Measurements from ENCODE around the gene CASQ2.

CASQ2 gene

DNA sequence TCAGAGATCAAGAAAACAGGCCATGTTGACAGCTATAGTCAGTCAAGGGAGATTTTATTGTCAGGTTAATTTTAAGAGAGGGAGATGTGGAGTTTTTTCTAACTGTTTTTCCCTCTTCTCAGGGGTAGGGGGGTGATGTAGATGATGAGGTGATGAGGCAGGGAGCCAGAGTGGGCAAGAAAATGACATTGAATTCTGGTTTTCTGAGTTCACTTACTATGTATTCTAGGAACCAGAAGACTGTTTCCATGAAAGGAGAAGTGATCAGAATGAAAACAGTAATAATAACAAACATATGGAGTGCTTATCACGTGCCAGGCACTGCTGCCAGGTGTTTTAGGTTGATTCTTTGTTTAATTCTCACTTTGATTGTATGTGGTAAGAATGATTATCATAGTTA, 40.2 kb downstream of the CASQ2 start:
- DNase-seq (ENCODE audit: low read depth) = no peak

DNA sequence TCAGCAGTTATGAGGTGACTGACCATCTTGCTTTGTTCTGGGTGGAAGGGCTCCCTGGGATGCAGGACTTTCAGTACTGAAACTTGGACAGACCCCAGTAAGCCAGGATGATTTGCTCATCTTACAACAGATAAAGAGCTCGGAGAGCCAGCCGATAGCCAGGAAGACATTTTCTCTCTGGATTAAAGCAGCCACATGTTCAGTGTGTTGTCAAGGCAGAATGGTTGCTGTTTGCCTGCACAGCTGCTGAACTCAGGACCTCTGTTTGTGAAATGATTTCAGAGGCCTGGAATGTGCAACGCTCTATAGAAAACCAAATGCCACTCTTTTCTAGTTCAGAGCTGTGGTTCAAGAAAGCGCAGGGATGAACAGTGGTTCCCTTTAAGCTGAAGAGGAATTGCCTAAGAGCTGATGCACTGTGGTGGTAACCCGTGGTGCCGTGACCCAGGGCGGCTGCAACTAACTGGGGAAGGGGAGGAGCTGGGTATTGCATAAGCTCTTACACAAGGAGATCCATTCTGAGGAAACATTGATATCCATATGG, 40.7 kb downstream of the CASQ2 start:
- no peak for DNase-seq (ENCODE audit: low read depth)

- no peak for DNase-seq (ENCODE audit: low read depth)
Measured at GRCh38 chr1:115726570-115726969, 41.9 kb downstream of the CASQ2 start.

GRCh38 chr1:115726161-115726560, 42.4 kb downstream of the CASQ2 start:
- DNase-seq (ENCODE audit: low read depth) = no peak

GRCh38 chr1:115725600-115725999, 42.9 kb downstream of the CASQ2 start:
- no peak for DNase-seq (ENCODE audit: low read depth)

- no peak for DNase-seq (ENCODE audit: low read depth)
Measured at GRCh38 chr1:115723756-115724155, 44.8 kb downstream of the CASQ2 start.

DNA sequence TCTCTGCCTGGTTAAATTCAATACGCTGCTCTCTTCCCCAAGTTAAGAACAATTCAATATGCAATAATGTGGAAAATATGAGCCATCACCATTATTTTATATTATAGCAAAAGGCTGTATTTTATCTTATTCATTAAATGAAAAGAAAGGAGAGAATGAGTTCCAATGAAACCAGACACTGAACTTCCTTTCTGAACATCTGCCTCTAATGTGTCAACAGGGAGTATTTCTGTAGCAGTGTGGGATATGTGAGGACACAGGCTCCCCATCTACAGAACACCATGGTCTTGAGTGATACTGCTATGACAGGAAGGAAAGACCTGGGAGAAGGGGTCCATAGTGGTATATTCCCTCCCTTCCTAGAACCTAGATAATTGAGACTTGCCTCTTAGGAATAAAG, 46.3 kb downstream of the CASQ2 start:
- DNase-seq (ENCODE audit: low read depth) = no peak

DNA sequence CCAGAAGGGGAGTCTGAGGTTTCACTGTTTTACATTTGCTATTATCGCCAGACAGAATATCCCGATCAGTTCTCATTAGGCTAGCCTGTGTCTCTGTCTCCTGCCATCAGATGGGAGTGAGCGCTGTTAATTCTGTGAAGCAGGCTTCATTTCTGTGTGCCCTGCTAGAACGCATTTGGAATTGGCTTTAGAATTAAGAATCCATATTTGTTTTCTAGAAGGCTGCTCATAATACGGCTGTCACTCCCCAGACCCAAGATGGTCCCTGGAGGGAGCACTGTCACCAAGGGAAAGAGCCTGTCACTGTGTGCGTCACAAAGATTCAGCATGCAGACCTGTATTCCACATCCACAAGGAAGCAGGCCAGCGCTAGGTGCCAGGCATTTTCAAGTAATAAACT, 49.2 kb downstream of the CASQ2 start:
- no peak for DNase-seq (ENCODE audit: low read depth)

GRCh38 chr1:115718011-115718754, 50.3 kb downstream of the CASQ2 start:
- no peak for DNase-seq (ENCODE audit: low read depth)

DNA sequence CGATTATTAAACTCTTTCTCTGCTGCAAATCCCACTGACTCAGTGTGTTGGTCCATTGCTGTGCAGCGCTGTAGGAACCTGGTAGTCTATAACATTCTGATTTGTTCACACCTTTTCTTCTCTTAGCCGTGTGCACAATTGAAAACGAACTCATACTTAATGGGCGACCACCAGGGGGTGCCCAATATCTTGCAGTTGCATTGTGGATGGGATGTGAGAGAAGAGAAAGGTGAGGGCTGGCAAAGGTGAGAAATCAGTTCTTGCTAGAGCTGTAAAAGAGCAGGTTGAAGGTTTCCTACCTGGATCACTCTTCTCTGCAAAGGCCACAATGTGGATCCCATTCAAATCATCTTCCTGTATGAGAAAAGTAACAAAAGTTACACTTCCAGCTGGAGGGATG, 51.0 kb downstream of the CASQ2 start:
- no peak for DNase-seq (ENCODE audit: low read depth)

DNA sequence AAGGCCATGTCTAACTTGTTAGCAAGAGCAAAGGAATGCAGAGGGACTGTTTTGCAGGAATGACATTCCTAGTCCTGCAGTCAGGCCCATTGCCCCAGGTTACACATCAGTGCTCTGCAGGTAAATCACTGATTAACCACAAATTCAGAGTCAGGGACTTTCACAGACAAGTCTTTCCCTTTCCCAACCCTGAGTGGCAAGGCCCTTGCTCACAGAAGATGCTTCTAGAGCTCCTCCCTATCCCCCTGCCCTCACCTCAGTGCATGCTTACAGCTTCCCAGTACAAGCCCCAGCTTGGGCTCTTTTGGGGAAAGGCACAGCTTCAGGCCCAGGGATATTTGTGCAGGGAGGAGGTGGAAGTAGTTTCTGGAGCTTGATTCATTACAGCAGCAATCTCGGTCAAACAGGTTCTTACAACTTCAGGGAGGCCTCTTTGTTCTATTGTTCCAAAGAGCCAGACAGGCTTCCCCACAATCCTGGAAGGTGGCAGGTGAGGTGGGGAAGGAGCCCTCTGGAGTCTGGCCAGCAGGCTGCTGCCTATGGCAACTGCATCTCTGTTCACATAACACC, 53.9 kb downstream of the CASQ2 start:
- DNase-seq (ENCODE audit: low read depth) = no peak

- DNase-seq (ENCODE audit: low read depth) = no peak
Measured at GRCh38 chr1:115713906-115714305, 54.6 kb downstream of the CASQ2 start.

DNA sequence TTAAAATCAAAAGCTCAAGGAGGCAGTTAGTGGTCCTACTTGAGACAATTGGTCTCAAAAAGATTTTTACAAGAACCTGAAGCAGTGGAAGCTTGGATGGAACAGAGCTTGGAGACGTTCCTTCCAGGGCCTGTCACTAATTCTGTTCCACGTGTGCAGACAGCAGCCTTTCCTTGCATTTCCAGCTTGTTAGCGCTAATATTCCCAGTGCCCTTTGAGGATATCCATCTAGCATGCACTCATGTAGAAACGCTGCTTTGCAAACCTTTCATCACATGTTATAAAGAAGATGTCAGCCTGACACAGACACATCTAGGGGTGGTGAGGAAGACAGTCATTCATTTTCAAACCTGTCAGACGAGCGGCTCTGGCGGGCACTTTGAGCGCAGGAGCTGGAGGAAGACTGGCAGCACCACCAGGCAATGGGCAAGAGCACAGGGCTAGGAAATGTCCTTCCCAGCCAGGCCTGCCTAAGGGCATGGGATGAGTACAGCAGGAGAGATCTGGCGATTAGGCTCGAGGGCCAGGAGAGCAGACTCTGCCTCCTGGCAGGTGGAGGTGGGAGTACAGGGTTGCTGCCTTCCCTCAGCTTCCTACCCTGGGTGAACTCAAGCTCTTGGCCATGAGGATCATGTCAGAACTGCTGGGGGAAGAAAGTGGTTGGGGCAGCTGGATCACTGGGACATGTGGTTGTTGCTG, 55.5 kb downstream of the CASQ2 start:
- DNase-seq (ENCODE audit: low read depth) = no peak

GRCh38 chr1:115710859-115711624, 57.5 kb downstream of the CASQ2 start:
- no peak for DNase-seq (ENCODE audit: low read depth)

DNA sequence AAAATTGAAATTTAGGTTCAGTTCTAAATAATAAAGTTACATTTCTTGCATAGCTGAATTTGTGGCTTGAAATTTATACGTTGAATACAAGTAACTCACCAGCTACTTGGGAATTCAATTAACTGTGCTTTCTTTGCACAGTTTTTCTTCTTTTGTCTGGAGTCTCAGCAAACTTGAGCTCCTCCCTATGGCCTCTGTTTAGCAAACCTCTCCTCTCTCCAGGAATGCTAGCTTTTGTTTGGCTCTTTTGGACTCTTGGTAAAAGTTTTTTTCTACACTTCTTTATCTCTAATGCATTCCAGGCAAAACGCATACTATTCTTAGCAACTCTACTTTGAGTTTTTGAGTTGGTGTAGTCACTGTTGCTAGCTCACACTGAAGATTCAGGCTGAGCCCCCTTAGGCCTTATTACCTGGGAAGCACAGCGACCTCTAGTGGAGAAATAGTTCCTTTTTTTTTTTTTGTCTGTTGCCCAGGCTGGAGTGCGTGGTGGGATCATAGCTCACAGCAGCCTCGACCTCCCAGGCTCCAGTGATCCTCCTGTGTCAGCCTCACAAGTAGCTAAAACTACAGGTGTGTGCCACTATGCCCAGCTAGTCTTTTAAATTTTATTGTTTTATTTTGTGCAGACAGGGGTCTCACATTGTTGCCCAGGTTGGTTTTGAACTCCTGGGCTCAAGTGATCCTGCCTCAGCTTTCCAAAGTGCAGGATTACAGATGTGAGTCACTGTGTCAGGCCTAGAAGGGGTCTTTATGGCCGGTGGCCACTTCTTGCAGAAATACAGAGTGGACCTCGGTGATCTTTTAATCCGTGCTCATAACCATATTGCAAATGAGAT, 61.7 kb downstream of the CASQ2 start:
- no peak for DNase-seq (ENCODE audit: low read depth)

GRCh38 chr1:115705963-115706362, 62.6 kb downstream of the CASQ2 start:
- DNase-seq (ENCODE audit: low read depth) = no peak

GRCh38 chr1:115705085-115705951, 63.2 kb downstream of the CASQ2 start:
- DNase-seq (ENCODE audit: low read depth) = no peak

DNA sequence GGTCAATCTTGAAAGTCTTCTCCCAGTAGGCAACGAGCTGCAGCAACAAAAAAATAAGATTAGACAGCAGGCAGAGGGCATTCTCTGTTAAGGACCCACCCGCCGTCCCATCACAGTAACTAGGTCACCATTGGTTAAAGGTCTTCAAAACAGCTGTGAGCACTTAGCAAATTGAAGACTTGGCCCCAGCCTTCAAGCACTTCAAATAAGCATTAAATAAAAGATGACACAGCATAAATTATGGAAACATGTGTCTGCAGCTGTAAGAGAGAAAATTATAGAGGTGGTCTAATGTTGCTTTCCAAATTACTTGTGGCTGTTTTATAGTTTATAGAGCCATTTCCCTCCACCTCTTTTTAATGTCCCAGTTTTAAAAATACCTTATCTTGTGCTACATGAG, 65.6 kb downstream of the CASQ2 start:
- DNase-seq (ENCODE audit: low read depth) = no peak

DNA sequence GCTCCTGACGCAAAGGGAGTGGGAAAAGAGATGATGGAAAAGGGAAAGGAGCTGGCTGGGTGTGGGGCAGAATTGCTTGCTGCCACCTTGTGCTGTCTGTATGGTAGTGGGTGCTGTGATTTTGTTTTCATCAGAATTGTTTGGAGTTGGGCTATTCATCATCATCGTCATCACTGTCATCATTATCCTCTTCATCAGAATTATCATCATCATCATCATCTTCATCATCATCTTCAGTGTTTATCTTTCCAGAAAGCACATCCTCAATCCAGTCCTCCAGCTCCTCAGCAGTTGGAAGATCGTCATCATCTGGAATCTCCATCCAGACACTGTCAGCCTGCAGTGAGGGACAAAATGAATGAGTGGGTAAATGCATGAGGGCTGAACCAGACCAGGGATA, 67.4 kb downstream of the CASQ2 start:
- no peak for DNase-seq (ENCODE audit: low read depth)

DNA sequence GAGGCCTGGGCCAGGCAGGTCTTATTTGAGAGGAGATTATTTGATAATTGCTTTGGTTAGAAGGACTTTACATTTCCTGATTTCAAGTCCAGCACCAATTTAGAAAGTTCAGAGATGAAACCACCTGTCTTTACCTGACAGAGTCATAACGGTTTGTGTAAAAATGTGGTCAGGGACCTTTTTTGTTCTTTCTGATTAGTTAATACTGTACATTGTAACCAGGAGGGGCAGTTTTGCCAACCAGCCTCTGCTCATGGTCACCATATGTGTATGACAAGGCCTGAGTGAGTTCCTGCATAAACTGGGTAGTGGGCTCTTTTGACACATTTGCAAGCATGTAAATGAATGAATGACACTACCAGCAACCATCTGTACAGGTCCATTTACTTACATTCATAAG, 70.9 kb downstream of the CASQ2 start:
- no peak for DNase-seq (ENCODE audit: low read depth)

GRCh38 chr1:115694805-115695204, 73.7 kb downstream of the CASQ2 start:
- DNase-seq (ENCODE audit: low read depth) = no peak

Data from stimulated activated CD8-positive, alpha-beta memory T cell treated with anti-CD3 and anti-CD28 coated beads, Interleukin-12 subunit alpha, Interleukin-12 subunit beta, amount 100 ng/mL, for 1 hour (primary cell).